NT2/D1 (cell line): ENCODE data around the gene EXTL1.

ENCODE experiments used
- SUZ12 ChIP-seq: IDR thresholded peaks from 2 replicates; pipeline ENCODE4 v1.6.1; 2011; ENCODE audit not compliant: insufficient read length, insufficient read depth; ENCODE audit errors: extremely low read depth
- YY1 ChIP-seq: IDR thresholded peaks from 2 replicates; pipeline ENCODE4 v1.6.1; 2011; ENCODE audit not compliant: insufficient read length, insufficient read depth
- ZNF274 ChIP-seq: IDR thresholded peaks from 2 replicates; pipeline ENCODE4 v1.6.1; 2011; ENCODE audit warnings: mild to moderate bottlenecking, low read depth, low read length

DNA sequence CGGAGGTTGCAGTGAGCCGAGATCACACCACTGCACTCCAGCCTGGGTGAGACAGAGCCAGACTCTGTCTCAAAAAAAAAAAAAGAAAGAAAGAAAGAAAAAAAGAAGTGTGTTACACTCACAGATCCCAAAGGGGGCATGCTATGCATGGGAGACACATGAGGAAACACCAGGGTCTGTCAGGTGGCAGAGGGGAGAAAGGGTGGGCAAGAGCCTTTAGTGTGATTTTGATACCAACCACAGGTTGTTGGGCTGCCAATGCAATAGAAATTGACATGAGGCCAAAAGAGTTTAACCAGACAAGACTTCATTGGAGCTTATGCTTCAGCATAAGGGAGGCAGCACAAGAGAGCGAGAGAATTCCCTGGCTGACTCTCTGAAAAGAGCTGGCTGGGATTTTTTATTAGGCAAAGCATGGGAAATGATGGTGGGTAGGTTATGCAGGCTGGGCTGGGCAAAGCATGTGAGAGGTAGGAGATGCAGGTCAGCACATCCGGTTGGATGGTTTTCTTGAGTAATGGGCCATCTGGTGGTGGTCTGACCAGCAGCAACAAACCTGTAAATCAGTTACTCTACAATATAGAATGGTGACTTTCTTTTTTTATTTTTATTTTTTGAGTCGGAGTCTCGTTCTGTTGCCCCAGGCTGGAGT, 11.7 kb upstream of the EXTL1 start:
- TF ChIP-seq ZNF274 = no peak
- TF ChIP-seq SUZ12 = no peak
- no peak for TF ChIP-seq YY1
